ENCODE results near the gene MC1R.
"Not testable (repeated sequence)": the region's sequence is repeated elsewhere in the genome, so short reads cannot be mapped to it uniquely, and the experiment has no call there.

MC1R gene

GRCh38 chr16:89961920-89962319 lies 43.3 kb downstream of the MC1R start:
- no peaks in the 10 kb centered on the region for H3K27me3 ChIP-seq (ENCODE audit: control insufficient read depth, insufficient read depth, low read length, poor library complexity, severe bottlenecking)
- no peak overlapping the region for H3K4me3 ChIP-seq (ENCODE audit: insufficient read depth, low read depth, low read length)
- H3K36me3 ChIP-seq (ENCODE audit: control insufficient read depth, insufficient read depth, low read length), result peaks cover 9% of the 10 kb centered on the region
- H3K27ac ChIP-seq (ENCODE audit: insufficient read depth, low read depth, low read length, poor library complexity, severe bottlenecking), result no peak overlapping the region
- H3K9me3 ChIP-seq (ENCODE audit: control insufficient read depth, low read length), result no peaks in the 10 kb centered on the region
- WGBS, 2 experiments, result 96 to 98% methylated on average over 23 of the region's 23 CpGs
- H3K4me1 ChIP-seq (ENCODE audit: control insufficient read depth, insufficient read depth, low read length), result no peaks in the 10 kb centered on the region

- Histone ChIP-seq H3K27ac (ENCODE audit: insufficient read depth, low read depth, low read length, poor library complexity, severe bottlenecking) (no peak overlapping the region), H3K36me3 (ENCODE audit: control insufficient read depth, insufficient read depth, low read length) (peaks cover 9% of the 10 kb centered on the region), H3K27me3 (ENCODE audit: control insufficient read depth, insufficient read depth, low read length, poor library complexity, severe bottlenecking) (no peaks in the 10 kb centered on the region), H3K4me3 (ENCODE audit: insufficient read depth, low read depth, low read length) (no peak overlapping the region), H3K4me1 (ENCODE audit: control insufficient read depth, insufficient read depth, low read length) (no peaks in the 10 kb centered on the region), H3K9me3 (ENCODE audit: control insufficient read depth, low read length) (no peaks in the 10 kb centered on the region)
- 89 to 91% methylated on average over 26 of the region's 26 CpGs for WGBS, 2 experiments
Measured at GRCh38 chr16:89962754-89963498, 44.3 kb downstream of the MC1R start.

GRCh38 chr16:89964201-89964600 lies 45.5 kb downstream of the MC1R start:
- no peaks in the 10 kb centered on the region for H3K27me3 ChIP-seq (ENCODE audit: control insufficient read depth, insufficient read depth, low read length, poor library complexity, severe bottlenecking)
- no peak overlapping the region for H3K4me3 ChIP-seq (ENCODE audit: insufficient read depth, low read depth, low read length)
- no peaks in the 10 kb centered on the region for H3K9me3 ChIP-seq (ENCODE audit: control insufficient read depth, low read length)
- no peak overlapping the region for H3K27ac ChIP-seq (ENCODE audit: insufficient read depth, low read depth, low read length, poor library complexity, severe bottlenecking)
- 93 to 96% methylated on average over 25 of the region's 25 CpGs for WGBS, 2 experiments
- H3K4me1 ChIP-seq (ENCODE audit: control insufficient read depth, insufficient read depth, low read length), result no peaks in the 10 kb centered on the region
- no peaks in the 10 kb centered on the region for H3K36me3 ChIP-seq (ENCODE audit: control insufficient read depth, insufficient read depth, low read length)

- WGBS, 2 experiments, result 94% methylated on average over 30 of the region's 30 CpGs
- Histone ChIP-seq H3K36me3 (ENCODE audit: control insufficient read depth, insufficient read depth, low read length) (peaks cover 3% of the 10 kb centered on the region), H3K27me3 (ENCODE audit: control insufficient read depth, insufficient read depth, low read length, poor library complexity, severe bottlenecking) (no peaks in the 10 kb centered on the region), H3K4me3 (ENCODE audit: insufficient read depth, low read depth, low read length) (no peak overlapping the region), H3K27ac (ENCODE audit: insufficient read depth, low read depth, low read length, poor library complexity, severe bottlenecking) (no peak overlapping the region), H3K4me1 (ENCODE audit: control insufficient read depth, insufficient read depth, low read length) (no peaks in the 10 kb centered on the region), H3K9me3 (ENCODE audit: control insufficient read depth, low read length) (no peaks in the 10 kb centered on the region)
Measured at GRCh38 chr16:89965447-89966225, 47.0 kb downstream of the MC1R start.

- WGBS, 2 experiments, result 87% methylated on average over 9 of the region's 9 CpGs
Measured at GRCh38 chr16:89966756-89967155, 48.1 kb downstream of the MC1R start.

GRCh38 chr16:89967436-89967835 lies 48.8 kb downstream of the MC1R start:
- H3K27ac ChIP-seq (ENCODE audit: insufficient read depth, low read depth, low read length, poor library complexity, severe bottlenecking); H3K4me3 ChIP-seq (ENCODE audit: insufficient read depth, low read depth, low read length); H3K9me3 ChIP-seq (ENCODE audit: control insufficient read depth, low read length); H3K27me3 ChIP-seq (ENCODE audit: control insufficient read depth, insufficient read depth, low read length, poor library complexity, severe bottlenecking); H3K4me1 ChIP-seq (ENCODE audit: control insufficient read depth, insufficient read depth, low read length); H3K36me3 ChIP-seq (ENCODE audit: control insufficient read depth, insufficient read depth, low read length): not testable (repeated sequence)
- 89 to 95% methylated on average over 5 of the region's 5 CpGs for whole genome bisulfite sequencing, 2 experiments

More at GRCh38 chr16:89966756-89967155, 48.1 kb downstream of the MC1R start:
- H3K27ac ChIP-seq (ENCODE audit: insufficient read depth, low read depth, low read length, poor library complexity, severe bottlenecking), result no peak overlapping the region
- H3K27me3 ChIP-seq (ENCODE audit: control insufficient read depth, insufficient read depth, low read length, poor library complexity, severe bottlenecking), result no peaks in the 10 kb centered on the region
- no peaks in the 10 kb centered on the region for H3K9me3 ChIP-seq (ENCODE audit: control insufficient read depth, low read length)
- H3K36me3 ChIP-seq (ENCODE audit: control insufficient read depth, insufficient read depth, low read length), result peaks cover 3% of the 10 kb centered on the region
- H3K4me1 ChIP-seq (ENCODE audit: control insufficient read depth, insufficient read depth, low read length), result no peaks in the 10 kb centered on the region
- no peak overlapping the region for H3K4me3 ChIP-seq (ENCODE audit: insufficient read depth, low read depth, low read length)

- H3K9me3 ChIP-seq (ENCODE audit: control insufficient read depth, low read length); H3K4me1 ChIP-seq (ENCODE audit: control insufficient read depth, insufficient read depth, low read length); H3K4me3 ChIP-seq (ENCODE audit: insufficient read depth, low read depth, low read length); H3K27ac ChIP-seq (ENCODE audit: insufficient read depth, low read depth, low read length, poor library complexity, severe bottlenecking); H3K27me3 ChIP-seq (ENCODE audit: control insufficient read depth, insufficient read depth, low read length, poor library complexity, severe bottlenecking); H3K36me3 ChIP-seq (ENCODE audit: control insufficient read depth, insufficient read depth, low read length): not testable (repeated sequence)
- WGBS, 2 experiments, result 90 to 94% methylated on average over 11 of the region's 11 CpGs
Measured at GRCh38 chr16:89968074-89968473, 49.4 kb downstream of the MC1R start.

- no peak overlapping the region for H3K4me3 ChIP-seq (ENCODE audit: insufficient read depth, low read depth, low read length)
- H3K27ac ChIP-seq (ENCODE audit: insufficient read depth, low read depth, low read length, poor library complexity, severe bottlenecking), result no peak overlapping the region
- H3K9me3 ChIP-seq (ENCODE audit: control insufficient read depth, low read length), result no peaks in the 10 kb centered on the region
- H3K27me3 ChIP-seq (ENCODE audit: control insufficient read depth, insufficient read depth, low read length, poor library complexity, severe bottlenecking), result no peaks in the 10 kb centered on the region
- WGBS, 2 experiments, result 95 to 97% methylated on average over 5 to 6 of the region's 6 CpGs
- peaks cover 5% of the 10 kb centered on the region for H3K4me1 ChIP-seq (ENCODE audit: control insufficient read depth, insufficient read depth, low read length)
- peaks cover 3% of the 10 kb centered on the region for H3K36me3 ChIP-seq (ENCODE audit: control insufficient read depth, insufficient read depth, low read length)
Measured at GRCh38 chr16:89969741-89970410, 51.2 kb downstream of the MC1R start.

Measured in ectodermal cell (in vitro differentiated cells).